Measurements from ENCODE around the gene PAWR. TPM values are rescaled to one million over a fixed set of nuclear protein-coding genes. Genes with fewer than 3 reads are reported as not detected.

PAWR gene
- total RNA-seq, 3 donors from 2014 or later: 17.0 to 155 (median 101) TPM

GRCh38 chr12:79662046-79662811 lies 28.5 kb downstream of the PAWR start:
- peaks cover 0 to 3% of the 10 kb centered on the region in 2 donors for H3K4me1 ChIP-seq
- no peak overlapping the region for H3K4me3 ChIP-seq
- no peak overlapping the region for H3K27ac ChIP-seq
- no peaks in the 10 kb centered on the region for H3K27me3 ChIP-seq
- peaks cover 4% of the 10 kb centered on the region for H3K36me3 ChIP-seq
- DNase-seq (ENCODE audit: low spot score in 2 of 2): no peak
- no peaks in the 10 kb centered on the region for H3K9me3 ChIP-seq
- intact Hi-C loops (cut with DNase I; ENCODE audit: low total_unique reads): no loop called here
- no peak for TF ChIP-seq POLR2A (IDR thresholded peaks at IDR 0.05)
- TF ChIP-seq POLR2AphosphoS5 (IDR thresholded peaks at IDR 0.05): no peak
- TF ChIP-seq, protein P1, sequence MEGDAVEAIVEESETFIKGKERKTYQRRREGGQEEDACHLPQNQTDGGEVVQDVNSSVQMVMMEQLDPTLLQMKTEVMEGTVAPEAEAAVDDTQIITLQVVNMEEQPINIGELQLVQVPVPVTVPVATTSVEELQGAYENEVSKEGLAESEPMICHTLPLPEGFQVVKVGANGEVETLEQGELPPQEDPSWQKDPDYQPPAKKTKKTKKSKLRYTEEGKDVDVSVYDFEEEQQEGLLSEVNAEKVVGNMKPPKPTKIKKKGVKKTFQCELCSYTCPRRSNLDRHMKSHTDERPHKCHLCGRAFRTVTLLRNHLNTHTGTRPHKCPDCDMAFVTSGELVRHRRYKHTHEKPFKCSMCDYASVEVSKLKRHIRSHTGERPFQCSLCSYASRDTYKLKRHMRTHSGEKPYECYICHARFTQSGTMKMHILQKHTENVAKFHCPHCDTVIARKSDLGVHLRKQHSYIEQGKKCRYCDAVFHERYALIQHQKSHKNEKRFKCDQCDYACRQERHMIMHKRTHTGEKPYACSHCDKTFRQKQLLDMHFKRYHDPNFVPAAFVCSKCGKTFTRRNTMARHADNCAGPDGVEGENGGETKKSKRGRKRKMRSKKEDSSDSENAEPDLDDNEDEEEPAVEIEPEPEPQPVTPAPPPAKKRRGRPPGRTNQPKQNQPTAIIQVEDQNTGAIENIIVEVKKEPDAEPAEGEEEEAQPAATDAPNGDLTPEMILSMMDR (IDR thresholded peaks at IDR 0.05): no peak

- peaks cover 0 to 3% of the 10 kb centered on the region in 2 donors for H3K4me1 ChIP-seq
- TF ChIP-seq POLR2AphosphoS5 (IDR thresholded peaks at IDR 0.05) (no peak), POLR2A (IDR thresholded peaks at IDR 0.05) (no peak)
- TF ChIP-seq, protein P1 (IDR thresholded peaks at IDR 0.05): no peak
- peaks cover 4% of the 10 kb centered on the region for H3K36me3 ChIP-seq
- H3K4me3 ChIP-seq: no peak overlapping the region
- DNase-seq (ENCODE audit: low spot score in 2 of 2): no peak
- H3K27ac ChIP-seq: no peak overlapping the region
- H3K9me3 ChIP-seq: no peaks in the 10 kb centered on the region
- intact Hi-C loops (cut with DNase I; ENCODE audit: low total_unique reads): no loop called here
- H3K27me3 ChIP-seq: no peaks in the 10 kb centered on the region
These were observed 29.1 kb downstream of the PAWR start for GRCh38 chr12:79661629-79662028.

DNA sequence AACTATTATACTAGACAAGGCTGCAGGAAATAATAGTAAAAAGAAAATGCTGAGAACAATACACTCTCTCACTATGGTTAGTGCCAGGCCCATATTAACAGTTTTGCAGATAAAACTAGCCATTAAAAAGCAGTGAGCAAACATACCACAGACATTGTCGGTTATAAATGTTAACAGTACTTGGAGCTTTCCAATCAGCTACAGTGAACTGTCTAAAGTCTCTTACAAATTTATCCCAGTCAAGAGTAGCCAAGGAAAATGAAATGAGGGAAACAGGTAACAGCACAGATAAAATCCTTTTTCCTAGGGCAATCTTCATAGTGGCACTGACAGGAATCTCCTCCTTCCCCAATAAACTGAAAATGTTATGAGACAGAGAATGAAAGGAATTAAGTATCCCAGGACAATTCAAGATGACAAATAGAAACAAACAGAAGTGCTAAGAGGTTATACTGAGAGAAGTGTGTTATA lies 30.8 kb downstream of the PAWR start:
- Histone ChIP-seq H3K4me3 (no peak overlapping the region), H3K4me1 (peaks cover 0 to 3% of the 10 kb centered on the region in 2 donors), H3K36me3 (peaks cover 4% of the 10 kb centered on the region), H3K9me3 (no peaks in the 10 kb centered on the region), H3K27me3 (no peaks in the 10 kb centered on the region), H3K27ac (peak overlapping the region in 1 of 2 donors; percentile 28)
- no peak for DNase-seq (ENCODE audit: low spot score in 2 of 2)
- intact Hi-C loops (cut with DNase I; ENCODE audit: low total_unique reads): no loop called here
- TF ChIP-seq, protein P1 (IDR thresholded peaks at IDR 0.05): no peak
- TF ChIP-seq POLR2AphosphoS5 (IDR thresholded peaks at IDR 0.05) (no peak), POLR2A (IDR thresholded peaks at IDR 0.05) (no peak)

- no peaks in the 10 kb centered on the region for H3K27me3 ChIP-seq
- TF ChIP-seq POLR2A (IDR thresholded peaks at IDR 0.05) (no peak), POLR2AphosphoS5 (IDR thresholded peaks at IDR 0.05) (no peak)
- TF ChIP-seq, protein P1 (IDR thresholded peaks at IDR 0.05): no peak
- no peak for DNase-seq (ENCODE audit: low spot score in 2 of 2)
- no peak overlapping the region for H3K27ac ChIP-seq
- H3K4me1 ChIP-seq: peaks cover 0 to 3% of the 10 kb centered on the region in 2 donors
- no peaks in the 10 kb centered on the region for H3K36me3 ChIP-seq
- H3K9me3 ChIP-seq: no peaks in the 10 kb centered on the region
- intact Hi-C loops (cut with DNase I; ENCODE audit: low total_unique reads): no loop called here
- H3K4me3 ChIP-seq: no peak overlapping the region
These were observed 32.5 kb downstream of the PAWR start for GRCh38 chr12:79658221-79658620.

DNA sequence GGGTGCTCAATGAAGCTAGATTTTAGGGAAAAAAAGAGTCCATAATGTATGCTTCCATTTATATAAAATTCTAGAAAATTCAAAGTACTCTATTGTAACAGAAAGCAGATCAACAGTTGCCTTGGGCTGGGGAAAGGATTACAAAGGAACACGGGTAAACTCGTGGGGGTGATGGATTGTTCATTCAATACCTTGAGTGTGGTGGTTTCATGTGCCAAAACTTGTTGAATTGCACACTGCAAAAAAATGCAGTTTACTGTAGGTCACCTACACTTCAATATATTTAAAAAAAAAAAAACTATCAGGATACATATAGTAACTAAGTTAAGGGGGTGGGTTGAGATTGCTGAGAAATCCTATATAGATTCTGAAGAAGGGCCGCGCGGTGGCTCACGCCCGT lies 33.6 kb downstream of the PAWR start:
- no peak overlapping the region for H3K27ac ChIP-seq
- no peak overlapping the region for H3K4me3 ChIP-seq
- H3K36me3 ChIP-seq: no peaks in the 10 kb centered on the region
- H3K27me3 ChIP-seq: no peaks in the 10 kb centered on the region
- H3K9me3 ChIP-seq: no peaks in the 10 kb centered on the region
- TF ChIP-seq POLR2A (IDR thresholded peaks at IDR 0.05) (no peak), POLR2AphosphoS5 (IDR thresholded peaks at IDR 0.05) (no peak)
- TF ChIP-seq, protein P1 (IDR thresholded peaks at IDR 0.05): no peak
- intact Hi-C loops (cut with DNase I; ENCODE audit: low total_unique reads): no loop called here
- no peak for DNase-seq (ENCODE audit: low spot score in 2 of 2)
- H3K4me1 ChIP-seq: peaks cover 0 to 3% of the 10 kb centered on the region in 2 donors

Data from breast epithelium (tissue), 4 donors.